Esophagus squamous epithelium (tissue), 5 donors: ENCODE data around the gene DUSP22. TPM values are rescaled to one million over a fixed set of nuclear protein-coding genes. Genes with fewer than 3 reads are reported as not detected.
"Not testable (repeated sequence)": the region's sequence is repeated elsewhere in the genome, so short reads cannot be mapped to it uniquely, and the experiment has no call there.

ENCODE experiments used
- DNase-seq: peaks from one replicate; lab custom pipeline; 2025; lab: John Stamatoyannopoulos, UW
- H3K27ac ChIP-seq, 4 donors: fragments of 200-600 bp; sonication (generic); one replicate each; pipeline ENCODE4 v1.5.1; 2016 to 2019; ENCODE audit warnings: mild to moderate bottlenecking in 1 of 4
- H3K27me3 ChIP-seq, 4 donors: fragments of 200-600 bp; sonication (generic); 1 replicate in 3 of 4; 2 replicates in 1 of 4; pipeline versions ENCODE4 v1.5.1 to v1.6.0; 2017 to 2021; ENCODE audit warnings: antibody characterized with exemption in 1 of 4
- H3K36me3 ChIP-seq, 3 donors: fragments of 200-600 bp; sonication (generic); one replicate each; pipeline ENCODE4 v1.5.1; 2016 to 2019
- H3K4me1 ChIP-seq, 3 donors: fragments of 200-600 bp; sonication (generic); one replicate each; pipeline ENCODE4 v1.5.1; 2017 to 2019
- H3K4me3 ChIP-seq, 4 donors: fragments of 200-600 bp; sonication (generic); 1 replicate in 3 of 4; 2 replicates in 1 of 4; pipeline ENCODE4 v1.5.1; 2016 to 2019; ENCODE audit warnings: mild to moderate bottlenecking in 2 of 4, moderate library complexity in 1 of 4
- H3K9me3 ChIP-seq, 3 donors: fragments of 200-600 bp; sonication (generic); one replicate each; pipeline ENCODE4 v1.5.1; 2016 to 2019
- CTCF ChIP-seq, 6 experiments: fragments of 450-650 bp in 4 of 6; fragments of 200-600 bp in 2 of 6; sonication (generic) in 2 of 6; IDR thresholded peaks; one replicate each; pipeline ENCODE4 v1.5.1; 2016 to 2019; ENCODE audit warnings: antibody characterized with exemption in 6 of 6, mild to moderate bottlenecking in 4 of 6, moderate library complexity in 4 of 6
- POLR2A ChIP-seq, 4 donors: fragments of 450-650 bp; IDR thresholded peaks; one replicate each; pipeline ENCODE4 v1.6.1; 2017; ENCODE audit warnings: antibody characterized with exemption in 4 of 4, mild to moderate bottlenecking in 4 of 4, moderate library complexity in 3 of 4
- WGBS, 2 donors: methylation state at CpG; one replicate each; pipeline ENCODE4 v1.1.5; 2018; 5-methylcytosine and 5-hydroxymethylcytosine counted together
- intact Hi-C: fragments of 100-400 bp; cut with DNase I; formaldehyde crosslinking; loops from one replicate; pipeline ENCODE4 v1.15.0; 2022
- total RNA-seq, 4 donors: library from RNA; depleted of rRNA; stranded (reverse); fragments of >200 nt; gene quantifications; one replicate each; pipeline ENCODE4 v1.1.0, GENCODE V29; 2016
- donor health status: DM: yes; HTN: yes; CAD: no.

Gene DUSP22
- total RNA-seq, 4 donors from 2014 or later, result 34.2 to 54.6 (median 45.2) TPM

GRCh38 chr6:285030-285771 lies 7.1 kb upstream of the DUSP22 start:
- intact Hi-C loops, result no loop called here
- Histone ChIP-seq H3K27me3 (no peaks in the 10 kb centered on the region), H3K9me3 (no peaks in the 10 kb centered on the region), H3K36me3 (no peaks in the 10 kb centered on the region), H3K4me1 (peaks cover 0 to 8% (median 0%) of the 10 kb centered on the region in 3 donors), H3K27ac (no peak overlapping the region), H3K4me3 (no peak overlapping the region)
- TF ChIP-seq POLR2A (IDR thresholded peaks at IDR 0.05), result no peak
- no peak for TF ChIP-seq CTCF (IDR thresholded peaks at IDR 0.05)
- 87 to 90% methylated on average over 6 of the region's 6 CpGs for WGBS, 2 donors
- DNase-seq, result no peak

GRCh38 chr6:285902-286301 lies 6.4 kb upstream of the DUSP22 start:
- H3K36me3 ChIP-seq, H3K27me3 ChIP-seq, H3K27ac ChIP-seq, DNase-seq, intact Hi-C loops, H3K9me3 ChIP-seq, H3K4me3 ChIP-seq: not testable (repeated sequence)
- WGBS, 2 donors, result 70 to 76% methylated on average over 5 of the region's 5 CpGs
- peaks cover under 1 to 14% (median under 1%) of the 10 kb centered on the region in 3 donors for H3K4me1 ChIP-seq

GRCh38 chr6:286681-287488 lies 5.4 kb upstream of the DUSP22 start:
- WGBS, 2 donors, result 62 to 64% methylated on average over 10 of the region's 10 CpGs
- Histone ChIP-seq H3K36me3 (no peaks in the 10 kb centered on the region), H3K4me1 (peaks cover 6 to 22% (median 8%) of the 10 kb centered on the region in 3 donors), H3K9me3 (no peaks in the 10 kb centered on the region), H3K27ac (no peak overlapping the region), H3K4me3 (no peak overlapping the region), H3K27me3 (no peaks in the 10 kb centered on the region)
- no peak for TF ChIP-seq CTCF (IDR thresholded peaks at IDR 0.05)
- TF ChIP-seq POLR2A (IDR thresholded peaks at IDR 0.05), result no peak
- DNase-seq, result no peak
- intact Hi-C loops, result no loop called here

GRCh38 chr6:287489-287860 lies 4.8 kb upstream of the DUSP22 start:
- no peak for TF ChIP-seq CTCF (IDR thresholded peaks at IDR 0.05)
- TF ChIP-seq POLR2A (IDR thresholded peaks at IDR 0.05), result no peak
- Histone ChIP-seq H3K36me3 (no peaks in the 10 kb centered on the region), H3K4me3 (no peak overlapping the region), H3K9me3 (no peaks in the 10 kb centered on the region), H3K27me3 (no peaks in the 10 kb centered on the region), H3K27ac (no peak overlapping the region), H3K4me1 (peaks cover 6 to 22% (median 8%) of the 10 kb centered on the region in 3 donors)
- WGBS, 2 donors, result 35 to 43% methylated on average over 3 of the region's 3 CpGs
- intact Hi-C loops, result no loop called here
- DNase-seq, result no peak

- no peaks in the 10 kb centered on the region for H3K27me3 ChIP-seq
- peaks cover 8 to 32% (median 9%) of the 10 kb centered on the region in 3 donors for H3K4me1 ChIP-seq
- 77 to 85% methylated on average over 3 of the region's 3 CpGs for WGBS, 2 donors
- no peak overlapping the region for H3K4me3 ChIP-seq
- intact Hi-C loops, result no loop called here
- no peak for DNase-seq
- H3K27ac ChIP-seq, result no peak overlapping the region
- TF ChIP-seq POLR2A (IDR thresholded peaks at IDR 0.05) (no peak), CTCF (IDR thresholded peaks at IDR 0.05) (no peak)
- H3K9me3 ChIP-seq, result no peaks in the 10 kb centered on the region
- no peaks in the 10 kb centered on the region for H3K36me3 ChIP-seq
These were observed 3.4 kb upstream of the DUSP22 start for GRCh38 chr6:288866-289265.
